ENCODE measurements around the gene CFAP74.

The CFAP74 gene

GRCh38 chr1:2039251-2039650, 35.7 kb upstream of the CFAP74 start:
- DNase-seq (ENCODE audit: low read depth): no peak
- H3K4me3 ChIP-seq (ENCODE audit: control insufficient read depth, low read depth, low read length): no peak overlapping the region
- no peak for TF ChIP-seq CTCF (conservative IDR thresholded peaks at IDR 0.05; ENCODE audit: control insufficient read depth, insufficient read depth, low read depth, low read length)

DNA sequence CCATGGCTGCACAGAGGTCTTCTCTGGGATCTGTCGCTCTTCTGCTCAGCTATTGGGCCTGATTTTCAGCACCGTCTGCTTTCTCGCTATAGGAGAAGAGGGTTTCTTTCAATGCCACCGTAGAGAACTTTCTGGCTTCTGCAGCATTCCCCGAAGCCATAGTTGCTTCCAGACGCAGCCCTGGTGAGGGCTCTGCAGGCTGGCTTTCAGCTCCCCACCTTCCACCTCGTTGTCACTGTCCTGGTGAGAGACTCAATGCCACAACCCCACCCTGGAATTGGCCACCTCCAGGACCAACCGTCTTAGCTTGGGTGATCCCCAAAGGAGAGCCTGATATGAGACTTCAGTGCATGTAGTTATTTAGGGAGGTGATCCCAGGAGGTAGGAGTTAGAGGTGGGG, 34.6 kb upstream of the CFAP74 start:
- TF ChIP-seq CTCF (conservative IDR thresholded peaks at IDR 0.05; ENCODE audit: control insufficient read depth, insufficient read depth, low read depth, low read length): no peak
- H3K4me3 ChIP-seq (ENCODE audit: control insufficient read depth, low read depth, low read length): no peak overlapping the region
- DNase-seq (ENCODE audit: low read depth): no peak

DNA sequence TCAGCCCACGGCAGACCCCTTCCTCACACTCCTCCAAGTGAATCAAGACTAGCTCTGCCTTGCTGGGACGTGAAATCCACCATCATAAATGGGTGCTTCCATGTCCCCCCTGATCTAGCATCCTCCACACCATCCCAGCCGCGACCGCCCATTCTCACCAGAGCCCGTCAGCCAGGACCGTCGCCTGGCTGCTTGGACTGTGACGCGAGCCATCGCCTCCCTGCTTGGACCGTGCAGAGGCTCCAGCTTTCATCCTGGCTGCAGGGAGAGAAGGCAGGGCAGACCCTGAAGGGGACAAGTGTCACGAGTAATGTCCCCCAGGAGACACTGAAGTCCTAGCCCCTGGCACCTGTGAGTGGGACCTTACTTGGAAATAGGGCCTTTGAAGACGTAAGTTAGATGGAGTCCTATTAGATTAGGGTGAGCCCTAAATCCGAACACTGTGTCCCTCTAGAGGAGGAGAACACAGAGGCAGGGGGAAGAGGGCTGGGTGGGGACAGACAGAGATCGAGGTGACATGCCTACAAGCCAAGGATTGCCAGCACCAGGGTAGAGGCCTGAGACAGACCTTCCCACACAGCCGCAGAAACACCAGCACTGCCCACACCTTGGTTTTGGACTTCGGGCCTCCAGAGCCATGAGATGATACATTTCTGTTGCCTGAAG, 33.9 kb upstream of the CFAP74 start:
- no peak overlapping the region for H3K4me3 ChIP-seq (ENCODE audit: control insufficient read depth, low read depth, low read length)
- DNase-seq (ENCODE audit: low read depth): no peak
- TF ChIP-seq CTCF (conservative IDR thresholded peaks at IDR 0.05; ENCODE audit: control insufficient read depth, insufficient read depth, low read depth, low read length): no peak

DNA sequence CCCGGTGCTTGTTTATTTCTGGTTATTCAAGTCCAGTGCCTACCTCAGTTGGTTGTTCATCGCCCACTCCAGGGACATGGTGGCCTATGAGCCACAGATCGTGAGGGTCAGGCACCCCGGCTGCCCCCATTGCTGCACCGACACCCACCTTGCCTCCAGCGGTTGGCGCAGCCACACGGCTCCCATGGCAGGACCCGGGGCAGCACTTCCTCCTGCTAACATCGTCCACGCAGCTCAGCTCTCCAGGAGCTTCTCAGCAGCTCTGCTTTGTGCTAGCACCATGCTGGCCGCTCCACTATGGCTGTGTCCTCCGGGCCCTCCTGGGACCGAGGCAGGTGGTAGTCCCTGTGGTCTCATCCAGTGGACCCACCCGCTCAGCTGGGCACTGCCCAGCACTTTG, 32.7 kb upstream of the CFAP74 start:
- no peak overlapping the region for H3K4me3 ChIP-seq (ENCODE audit: control insufficient read depth, low read depth, low read length)
- DNase-seq (ENCODE audit: low read depth): no peak
- no peak for TF ChIP-seq CTCF (conservative IDR thresholded peaks at IDR 0.05; ENCODE audit: control insufficient read depth, insufficient read depth, low read depth, low read length)

DNA sequence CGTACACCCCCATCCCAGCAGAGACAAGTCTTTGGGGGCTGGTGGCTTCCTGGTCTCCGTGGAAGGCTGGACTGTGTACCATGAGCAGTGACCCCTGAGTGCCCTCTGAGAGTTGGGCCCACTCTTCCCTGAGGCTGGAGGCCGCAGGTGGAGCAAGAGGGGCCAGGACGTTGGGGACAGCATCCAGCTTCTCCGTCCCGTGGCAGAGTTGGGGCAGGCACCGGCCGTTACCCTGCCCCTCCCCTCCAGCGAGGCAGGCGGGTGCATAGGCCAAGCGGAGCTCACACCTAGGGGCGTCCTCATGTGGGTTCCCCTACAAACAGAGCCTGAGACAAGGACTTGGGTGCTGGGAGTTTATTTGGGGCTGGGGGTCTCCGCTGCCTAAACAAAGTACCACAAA, 29.6 kb upstream of the CFAP74 start:
- no peak for DNase-seq (ENCODE audit: low read depth)
- no peak overlapping the region for H3K4me3 ChIP-seq (ENCODE audit: control insufficient read depth, low read depth, low read length)
- no peak for TF ChIP-seq CTCF (conservative IDR thresholded peaks at IDR 0.05; ENCODE audit: control insufficient read depth, insufficient read depth, low read depth, low read length)

- H3K4me3 ChIP-seq (ENCODE audit: control insufficient read depth, low read depth, low read length): no peak overlapping the region
- no peak for TF ChIP-seq CTCF (conservative IDR thresholded peaks at IDR 0.05; ENCODE audit: control insufficient read depth, insufficient read depth, low read depth, low read length)
- no peak for DNase-seq (ENCODE audit: low read depth)
Observed at GRCh38 chr1:2032737-2033136, 29.2 kb upstream of the CFAP74 start.

Data from fibroblast of mammary gland (primary cell).